Activated CD4-positive, CD25-positive, alpha-beta regulatory T cell treated with anti-CD3 and anti-CD28 coated beads, Interleukin-2, amount 50 U/mL, for 72 hours (primary cell): ENCODE results near the gene LRRN2.
"Not testable (repeated sequence)": the region's sequence is repeated elsewhere in the genome, so short reads cannot be mapped to it uniquely, and the experiment has no call there.

Source experiments
- DNase-seq: peaks from one replicate; pipeline ENCODE4 v3.0.0; 2021

The LRRN2 gene

DNA sequence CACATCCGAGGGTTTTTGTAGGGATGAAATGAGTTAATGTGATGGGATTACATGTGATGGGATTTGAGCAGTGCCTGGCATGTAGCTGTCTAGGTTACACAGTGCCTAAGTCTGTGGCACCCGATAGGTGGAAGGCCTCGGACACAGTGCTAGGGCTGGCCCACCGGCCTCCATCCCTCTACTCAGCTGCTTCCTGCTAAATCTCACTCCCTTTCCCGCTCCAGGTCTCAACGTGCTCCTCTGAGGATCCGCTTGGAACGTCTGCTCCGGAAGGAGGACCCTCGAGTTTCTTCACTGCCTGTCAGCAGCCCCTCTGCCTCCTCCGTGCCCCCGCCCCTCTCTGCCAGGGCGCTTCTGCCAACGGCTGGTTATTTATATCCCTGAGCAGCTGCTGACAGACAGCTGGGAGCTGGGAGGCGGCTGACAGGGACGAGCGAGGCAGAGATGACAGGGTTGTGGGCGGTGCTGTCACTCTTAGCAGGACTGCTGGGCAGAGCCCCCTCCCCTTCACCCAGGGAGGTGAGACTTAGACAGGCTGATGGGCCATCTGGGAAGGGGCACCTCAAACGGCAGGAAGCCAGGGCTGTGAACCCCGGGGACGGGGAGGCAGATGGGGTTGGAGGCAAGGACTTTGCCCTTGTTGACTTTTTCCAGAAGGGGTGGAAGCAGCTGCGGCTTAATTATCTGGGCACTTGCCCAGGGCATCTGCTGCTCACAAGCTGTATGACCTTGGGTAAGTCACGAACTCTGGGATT, 26.6 kb upstream of the LRRN2 start:
- no peak for DNase-seq

GRCh38 chr1:204711103-204711946, 25.8 kb upstream of the LRRN2 start:
- DNase-seq, result no peak

DNA sequence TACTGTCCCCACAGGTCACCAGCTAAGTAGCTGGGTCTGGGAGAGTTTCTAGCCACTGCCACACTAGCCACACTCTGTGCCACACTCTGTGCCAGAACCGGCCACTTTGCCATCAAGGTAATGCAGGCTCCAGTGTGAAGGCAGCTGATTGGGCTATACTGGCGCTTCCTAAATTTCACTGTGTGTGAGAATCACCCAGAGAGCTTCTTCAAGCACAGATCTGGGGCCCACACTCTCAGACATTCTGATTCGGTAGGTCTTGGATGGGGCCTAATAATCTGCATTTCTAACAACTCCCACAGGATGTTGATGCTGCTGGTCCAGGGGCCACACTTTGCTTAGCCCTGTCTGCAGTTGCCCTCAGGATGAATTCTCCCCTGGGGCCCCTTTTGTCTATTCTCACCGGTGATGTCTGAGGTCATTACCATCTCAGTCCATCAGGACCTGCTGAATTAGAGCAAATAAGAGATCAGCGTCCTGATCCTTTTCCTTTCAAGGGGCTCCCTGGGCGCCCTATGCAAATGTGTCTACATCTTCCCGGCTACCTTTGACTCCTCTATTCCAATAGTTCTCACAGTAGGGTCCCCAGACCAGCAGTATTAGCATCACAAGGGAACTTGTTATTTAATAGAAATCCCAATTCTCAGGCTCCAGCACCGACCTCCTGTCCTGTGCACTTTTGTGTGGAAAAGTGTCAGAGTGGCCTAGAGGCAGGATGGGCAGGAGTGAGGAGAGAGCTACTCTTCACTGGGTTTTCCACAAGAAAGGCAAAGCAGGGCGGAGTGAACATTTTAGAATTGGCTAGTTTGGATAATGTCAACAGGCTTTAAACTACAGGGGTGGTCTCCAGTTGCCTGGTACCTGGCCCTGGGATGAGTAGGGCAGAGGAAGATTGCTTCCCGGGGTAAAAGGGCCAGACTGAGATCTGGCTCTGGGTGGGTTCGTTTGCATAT, 24.7 kb upstream of the LRRN2 start:
- DNase-seq, result no peak

GRCh38 chr1:204709021-204709420, 23.5 kb upstream of the LRRN2 start:
- DNase-seq, result no peak

DNA sequence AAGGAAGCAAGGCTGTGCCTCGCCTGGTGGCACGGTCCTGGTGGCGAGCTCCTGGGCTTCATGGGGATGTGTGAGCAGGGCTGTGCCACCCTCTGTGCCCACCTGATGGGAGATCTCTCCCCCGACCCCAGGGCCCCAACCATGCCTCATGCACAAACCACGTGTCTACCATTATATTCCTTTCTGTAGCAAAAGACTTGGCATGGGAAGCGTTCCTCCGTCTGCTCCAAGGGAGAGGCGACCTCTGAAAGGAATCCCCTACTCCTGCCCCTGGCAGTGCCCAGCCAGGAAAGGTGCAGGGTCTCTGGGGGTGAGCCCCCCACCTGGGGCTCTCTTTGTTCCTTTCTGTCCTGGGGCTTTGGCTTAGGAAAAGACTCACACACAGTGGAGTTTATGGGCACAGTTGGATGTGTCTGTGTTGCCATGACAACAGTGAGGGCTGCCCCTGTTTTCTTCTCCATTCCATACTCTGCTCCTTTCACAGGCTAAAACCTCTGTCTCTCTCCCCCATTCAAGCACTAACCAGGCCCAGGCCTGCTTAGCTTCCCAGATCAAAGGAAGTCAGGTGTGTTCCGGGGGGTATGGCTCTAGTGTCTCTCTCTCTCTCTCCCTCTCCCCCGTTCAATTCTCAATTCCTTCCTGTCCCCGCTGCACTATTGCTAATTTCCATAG, 21.4 kb upstream of the LRRN2 start:
- no peak for DNase-seq

- no peak for DNase-seq
Observed at GRCh38 chr1:204705888-204706837, 20.6 kb upstream of the LRRN2 start.

DNA sequence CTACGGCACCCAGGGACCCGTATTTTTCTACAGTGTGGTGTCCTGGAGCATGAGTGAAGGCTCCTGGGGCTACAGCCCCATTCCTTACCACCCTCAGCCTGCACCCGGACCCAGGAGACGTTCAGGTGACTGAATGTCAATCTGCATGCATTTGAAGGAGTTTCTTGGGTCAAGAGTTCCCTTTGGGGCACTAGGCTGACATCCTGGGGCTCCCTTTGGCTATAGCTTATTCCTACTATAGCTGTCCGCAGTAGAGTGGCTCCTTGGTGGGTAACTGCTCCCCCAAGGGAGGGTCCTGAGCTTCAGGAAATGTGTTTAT, 19.9 kb upstream of the LRRN2 start:
- DNase-seq, result no peak

DNA sequence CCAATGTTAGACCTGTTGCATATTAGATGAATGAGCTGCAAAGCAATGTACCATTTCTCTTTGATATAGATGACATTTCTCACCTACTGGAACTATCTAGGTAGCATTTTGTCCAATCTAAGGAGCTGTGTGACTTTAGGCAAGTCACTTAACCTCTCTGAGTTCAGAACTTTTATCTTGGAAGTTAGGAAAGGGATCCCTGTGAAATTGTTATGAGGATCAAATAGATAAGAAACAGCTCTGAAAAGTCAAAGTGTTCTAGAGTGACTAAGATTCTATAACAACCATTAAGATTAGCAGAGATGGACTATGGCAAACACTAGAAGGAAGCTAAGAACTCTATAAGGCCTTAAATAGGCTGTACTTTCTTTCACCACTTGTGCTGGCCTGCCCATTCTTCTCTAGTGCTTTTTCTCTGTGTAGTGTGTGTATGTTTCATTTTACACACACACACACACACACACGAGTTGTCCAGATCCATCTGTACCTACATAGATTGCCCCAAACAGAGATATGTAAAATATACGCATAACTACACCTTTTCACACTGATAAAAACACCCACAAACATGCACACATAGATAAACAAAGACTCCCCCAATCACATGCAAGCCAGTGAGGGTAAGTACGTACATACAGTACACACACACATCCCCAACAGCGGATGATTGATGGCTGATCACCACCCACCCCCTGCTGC, 19.4 kb upstream of the LRRN2 start:
- no peak for DNase-seq

DNA sequence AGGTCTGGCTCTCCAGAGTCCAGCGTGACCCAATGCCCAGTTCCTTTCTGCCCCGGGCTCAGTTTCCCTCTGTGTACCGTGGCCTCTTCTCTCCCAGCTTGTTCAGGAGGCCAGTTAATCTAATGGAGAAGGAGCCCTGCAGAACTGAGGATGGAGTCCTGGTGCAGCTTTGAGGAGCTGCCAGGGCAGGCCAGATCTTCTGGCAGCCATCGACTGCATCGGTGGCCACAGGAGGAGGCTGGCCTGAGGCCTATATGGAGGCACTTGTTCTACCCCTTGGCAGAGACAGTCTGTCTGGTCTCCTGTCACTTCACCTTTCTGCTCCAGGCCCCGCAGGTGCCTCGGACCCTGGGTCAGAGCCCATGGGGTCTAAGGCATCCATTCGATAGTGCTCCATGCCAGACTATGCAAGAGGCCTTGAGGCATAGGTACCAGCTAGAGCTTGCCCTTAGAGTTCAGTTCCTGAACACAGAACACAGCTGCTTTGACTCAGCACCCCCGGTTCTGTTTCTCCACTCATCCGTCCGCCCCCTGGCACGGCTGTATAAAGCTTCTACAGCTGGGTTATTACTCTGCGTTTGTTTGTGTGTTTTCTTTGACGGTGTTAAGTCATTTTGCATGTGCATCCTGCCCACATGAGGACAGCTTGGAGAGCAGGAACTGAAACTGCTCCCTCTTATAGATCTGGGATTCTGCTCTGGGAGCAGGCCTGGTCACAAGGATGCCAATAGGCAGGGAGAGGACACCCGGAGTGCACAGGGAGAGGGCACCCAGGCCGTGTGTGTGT, 18.5 kb upstream of the LRRN2 start:
- no peak for DNase-seq

DNA sequence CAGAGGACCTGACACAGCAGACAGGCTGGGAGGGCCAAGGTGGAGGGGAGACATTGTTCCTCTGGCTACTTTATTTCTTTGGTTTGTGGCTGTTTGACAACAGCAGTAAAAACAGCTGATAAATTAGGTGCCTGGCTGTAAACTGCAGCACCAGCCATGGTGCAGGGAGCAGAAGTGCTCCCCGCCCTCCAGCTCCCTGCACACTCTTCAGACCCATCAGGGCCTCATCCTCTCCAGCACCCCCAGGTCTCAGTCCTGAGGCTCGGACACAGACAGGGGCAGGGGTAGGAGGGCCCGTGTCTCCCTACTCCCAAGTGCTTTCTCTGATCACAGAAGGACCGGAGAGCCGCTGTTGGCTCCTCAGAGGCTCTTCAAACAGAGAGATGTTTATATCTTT, 17.7 kb upstream of the LRRN2 start:
- DNase-seq, result no peak

DNA sequence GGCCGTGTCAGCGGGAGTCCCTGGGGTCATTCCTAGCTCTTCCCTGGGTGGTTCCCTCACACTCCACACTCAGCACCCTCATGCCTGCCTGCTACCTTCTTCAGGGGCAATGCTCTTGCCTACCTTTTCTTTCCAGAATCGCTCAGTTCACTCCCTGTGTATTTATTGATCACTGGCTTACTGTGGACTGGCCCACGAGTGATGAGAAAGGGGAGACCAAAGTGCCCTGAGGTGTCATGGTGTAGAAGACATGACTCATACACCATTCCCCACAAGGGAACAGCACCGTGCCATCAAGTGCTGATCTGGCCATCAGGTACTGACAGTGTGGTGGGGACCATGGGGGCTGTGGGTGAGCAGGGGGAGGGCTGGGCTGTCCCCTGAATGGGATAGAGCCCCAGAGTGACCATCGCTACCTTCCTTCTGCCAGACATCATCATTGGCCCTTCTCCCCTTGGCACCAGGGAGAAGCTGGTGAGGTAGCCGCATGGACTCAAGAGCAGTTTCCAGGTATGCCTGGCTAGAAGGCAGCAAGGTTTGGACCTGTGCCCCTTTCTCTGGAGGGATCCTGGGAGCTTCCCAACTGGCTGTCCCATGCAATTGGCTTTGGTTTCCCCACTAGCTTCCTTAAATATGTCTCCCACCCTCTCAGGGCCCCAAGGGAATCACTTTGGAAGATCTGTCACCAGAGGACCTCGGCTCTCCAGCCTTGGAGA, 17.2 kb upstream of the LRRN2 start:
- DNase-seq, result no peak

DNA sequence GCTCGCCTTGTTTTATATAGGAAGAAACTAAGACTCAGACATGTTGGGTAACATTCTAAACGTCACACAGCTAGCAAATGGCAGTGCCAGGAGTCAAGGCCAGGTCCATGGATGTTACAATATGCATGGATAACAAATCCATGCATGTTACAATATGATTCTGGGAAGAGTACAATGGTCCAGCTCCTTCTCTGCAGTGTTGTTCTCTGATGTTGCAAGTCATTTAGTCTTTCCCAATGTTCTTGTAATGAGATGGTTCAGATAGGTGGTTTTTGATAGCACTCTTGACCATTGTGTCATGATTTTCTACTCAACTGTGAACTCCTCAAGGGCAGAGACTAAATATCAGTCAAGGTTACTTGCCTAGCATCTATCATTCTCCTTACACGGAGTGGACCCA, 15.7 kb upstream of the LRRN2 start:
- DNase-seq, result no peak

DNA sequence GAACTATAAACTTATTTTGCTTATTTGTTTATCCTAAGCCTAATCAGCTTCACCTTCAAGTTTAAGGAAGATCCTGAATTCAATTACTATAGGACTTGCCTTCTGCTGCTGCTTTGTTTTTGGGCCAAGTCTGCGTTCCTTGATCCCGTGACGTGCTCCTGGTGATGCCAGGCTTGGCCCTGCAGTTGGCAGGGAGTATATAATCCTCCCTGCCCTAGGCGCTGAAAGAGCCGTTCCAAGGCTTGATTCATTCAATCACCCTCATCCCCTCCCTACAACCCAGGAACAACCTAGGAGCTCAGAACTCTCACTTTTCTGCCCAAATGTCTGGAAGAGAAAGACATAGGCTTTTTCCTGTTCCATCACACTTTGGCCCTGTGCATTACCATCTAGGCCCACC, 12.4 kb upstream of the LRRN2 start:
- DNase-seq, result no peak

GRCh38 chr1:204696606-204697005, 11.1 kb upstream of the LRRN2 start:
- DNase-seq, result no peak

DNA sequence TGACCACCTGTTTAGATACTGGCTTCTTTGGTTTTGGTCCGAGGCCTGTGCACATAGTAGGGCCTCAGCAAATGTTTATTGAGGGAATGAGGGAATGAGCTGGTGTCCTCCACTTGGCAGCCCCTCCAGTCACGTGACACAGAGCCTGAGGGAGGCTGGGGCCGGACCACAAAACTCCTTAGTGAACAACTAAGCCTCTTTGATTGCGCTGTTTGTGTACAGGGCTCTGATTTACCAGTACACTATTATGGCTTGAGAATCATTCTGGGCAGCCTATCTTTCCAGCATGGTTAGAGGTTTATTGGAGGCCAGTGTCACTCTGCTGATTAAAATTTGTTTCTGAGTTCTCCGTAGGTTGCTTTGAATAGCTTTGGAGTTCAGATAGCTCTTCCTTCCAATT, 10.2 kb upstream of the LRRN2 start:
- DNase-seq, result no peak

GRCh38 chr1:204694145-204694544, 8.6 kb upstream of the LRRN2 start:
- DNase-seq, result no peak

DNA sequence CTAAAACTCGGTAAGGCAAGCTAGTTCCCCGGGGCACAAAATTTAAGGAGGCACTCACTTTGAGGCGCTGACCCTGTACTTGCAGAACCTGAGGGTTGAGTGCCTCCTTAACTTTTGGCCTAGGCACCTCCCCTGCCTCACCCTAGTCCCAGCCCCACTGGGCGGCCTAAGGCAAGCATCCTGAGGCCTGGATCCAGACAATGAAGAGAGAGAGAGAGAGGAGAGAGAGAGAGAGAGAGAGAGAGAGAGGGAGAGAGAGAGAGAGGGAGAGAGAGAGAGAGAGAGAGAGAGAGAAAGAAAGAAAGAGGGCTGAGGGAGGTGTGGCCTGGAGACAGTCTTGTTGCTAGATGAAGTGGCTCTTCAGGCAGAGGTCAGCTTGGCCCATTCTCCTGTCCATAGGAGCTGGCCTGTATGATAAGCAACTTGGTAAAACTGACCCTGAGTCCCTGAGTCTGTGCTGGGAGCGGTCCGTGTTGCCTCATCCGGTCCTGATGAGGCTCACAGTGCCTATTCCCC, 7.4 kb upstream of the LRRN2 start:
- no peak for DNase-seq

DNA sequence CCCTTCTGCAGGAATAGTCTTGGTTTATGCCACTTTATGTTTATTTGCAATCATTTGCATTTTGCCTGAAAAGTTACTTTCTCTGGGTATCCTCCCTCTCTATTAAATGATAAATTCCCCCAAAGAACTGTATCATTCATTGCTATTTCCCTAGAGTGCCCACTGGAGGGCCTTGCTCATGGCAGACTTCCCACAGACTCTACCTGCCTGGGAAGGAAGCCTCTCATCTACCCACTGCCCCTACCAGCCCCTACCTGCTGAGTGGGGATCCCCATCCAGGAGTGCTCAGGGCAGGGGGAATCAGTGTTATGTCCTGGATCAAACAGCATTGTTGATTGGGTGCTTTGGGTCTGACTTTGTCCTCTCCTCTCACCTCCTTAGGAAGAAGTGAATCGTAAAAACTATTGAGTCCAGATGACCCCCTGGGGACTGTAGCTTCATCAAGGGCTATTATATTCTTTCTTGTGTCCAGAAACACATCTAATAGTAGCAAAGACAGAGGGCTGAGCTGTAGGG, 6.8 kb upstream of the LRRN2 start:
- no peak for DNase-seq

- DNase-seq, result not testable (repeated sequence)
Observed at GRCh38 chr1:204691328-204691730, 5.8 kb upstream of the LRRN2 start.
